Thyroid gland (tissue), 4 donors: Measurements from ENCODE around the gene RTF1. TPM values are rescaled to one million over a fixed set of nuclear protein-coding genes. Genes with fewer than 3 reads are reported as not detected.
"Not testable (repeated sequence)": the region's sequence is repeated elsewhere in the genome, so short reads cannot be mapped to it uniquely, and the experiment has no call there.

Experiments
- DNase-seq, 2 donors: peaks; one replicate each; pipeline ENCODE4 v3.0.0-alpha.2; 2019
- H3K27ac ChIP-seq, 3 donors: fragments of 200-600 bp; sonication (generic); 1 replicate in 2 of 3; 2 replicates in 1 of 3; pipeline ENCODE4 v1.5.1; 2016 to 2019; ENCODE audit warnings: mild to moderate bottlenecking in 1 of 3, moderate library complexity in 1 of 3
- H3K27me3 ChIP-seq: fragments of 200-600 bp; sonication (generic); one replicate; pipeline ENCODE4 v1.5.1; 2019
- H3K36me3 ChIP-seq, 2 donors: fragments of 200-600 bp; sonication (generic); one replicate each; pipeline ENCODE4 v1.5.1; 2016 to 2019
- H3K4me1 ChIP-seq, 2 donors: fragments of 200-600 bp; sonication (generic); one replicate each; pipeline ENCODE4 v1.5.1; 2017 to 2019
- H3K4me3 ChIP-seq, 3 donors: fragments of 200-600 bp; sonication (generic); replicated peaks in 1 of 3; 1 replicate in 2 of 3; 2 replicates in 1 of 3; pipeline ENCODE4 v1.5.1; 2016; ENCODE audit warnings: mild to moderate bottlenecking in 1 of 3
- H3K9me3 ChIP-seq: fragments of 200-600 bp; sonication (generic); one replicate; pipeline ENCODE4 v1.5.1; 2017
- CTCF ChIP-seq, 6 experiments: fragments of 200-600 bp in 3 of 6; fragments of 450-650 bp in 3 of 6; sonication (generic) in 3 of 6; IDR thresholded peaks; one replicate each; pipeline ENCODE4 v1.5.1; 2016 to 2019; ENCODE audit warnings: antibody characterized with exemption in 6 of 6, mild to moderate bottlenecking in 2 of 6, inconsistent platforms in 1 of 6, moderate library complexity in 1 of 6
- POLR2A ChIP-seq, 2 donors: fragments of 450-650 bp; IDR thresholded peaks; one replicate each; pipeline ENCODE4 v1.6.1; 2017; ENCODE audit warnings: antibody characterized with exemption in 2 of 2, mild to moderate bottlenecking in 2 of 2, moderate library complexity in 1 of 2
- WGBS, 2 donors: methylation state at CpG; one replicate each; pipeline ENCODE4 v1.1.5; 2017; 5-methylcytosine and 5-hydroxymethylcytosine counted together
- intact Hi-C: fragments of 100-400 bp; cut with DNase I; formaldehyde crosslinking; loops from one replicate; pipeline ENCODE4 v1.15.1; 2023
- total RNA-seq, 4 donors: library from RNA; depleted of rRNA; stranded (reverse); fragments of >200 nt; gene quantifications; one replicate each; pipeline ENCODE4 v1.2.3, GENCODE V29; 2016

The RTF1 gene
- total RNA-seq, 4 donors from 2014 or later: 26.6 to 37.4 (median 35.4) TPM

- intact Hi-C loops: no loop called here
- WGBS, 2 donors: 96 to 98% methylated on average over 7 of the region's 7 CpGs
- Histone ChIP-seq H3K4me1 (peaks cover 0 to 16% of the 10 kb centered on the region in 2 donors), H3K27ac (no peak overlapping the region), H3K27me3 (no peaks in the 10 kb centered on the region), H3K36me3 (no peaks in the 10 kb centered on the region), H3K4me3 (no peak overlapping the region), H3K9me3 (no peaks in the 10 kb centered on the region)
- no peak for DNase-seq
- TF ChIP-seq POLR2A (IDR thresholded peaks at IDR 0.05) (no peak), CTCF (IDR thresholded peaks at IDR 0.05) (no peak)
These were observed 7.2 kb downstream of the RTF1 start for GRCh38 chr15:41423979-41424659.

- Histone ChIP-seq H3K27ac (no peak overlapping the region), H3K4me3 (no peak overlapping the region), H3K36me3 (no peaks in the 10 kb centered on the region), H3K27me3 (no peaks in the 10 kb centered on the region), H3K4me1 (peaks cover 0 to 15% of the 10 kb centered on the region in 2 donors), H3K9me3 (no peaks in the 10 kb centered on the region)
- no peak for DNase-seq
- TF ChIP-seq POLR2A (IDR thresholded peaks at IDR 0.05) (no peak), CTCF (IDR thresholded peaks at IDR 0.05) (no peak)
- intact Hi-C loops: no loop called here
- WGBS, 2 donors: 95 to 97% methylated on average over 14 of the region's 14 CpGs
These were observed 7.9 kb downstream of the RTF1 start for GRCh38 chr15:41424809-41425208.

GRCh38 chr15:41425907-41426306 is 9.0 kb downstream of the RTF1 start:
- H3K27ac ChIP-seq, H3K27me3 ChIP-seq, DNase-seq, H3K9me3 ChIP-seq, H3K4me1 ChIP-seq, H3K4me3 ChIP-seq, intact Hi-C loops, H3K36me3 ChIP-seq: not testable (repeated sequence)
- 92 to 94% methylated on average over 5 of the region's 5 CpGs for WGBS, 2 donors

GRCh38 chr15:41429003-41429890 is 12.4 kb downstream of the RTF1 start:
- H3K4me1 ChIP-seq: peaks cover 11 to 14% of the 10 kb centered on the region in 2 donors
- H3K9me3 ChIP-seq: no peaks in the 10 kb centered on the region
- no peak overlapping the region for H3K4me3 ChIP-seq
- intact Hi-C loops: no loop called here
- TF ChIP-seq POLR2A (IDR thresholded peaks at IDR 0.05) (no peak), CTCF (IDR thresholded peaks at IDR 0.05) (no peak)
- WGBS, 2 donors: 91 to 94% methylated on average over 10 of the region's 10 CpGs
- H3K27me3 ChIP-seq: no peaks in the 10 kb centered on the region
- H3K27ac ChIP-seq: peak overlapping the region in 1 of 3 donors; percentile 41
- H3K36me3 ChIP-seq: no peaks in the 10 kb centered on the region
- DNase-seq: no peak

- intact Hi-C loops: no loop called here
- no peak overlapping the region for H3K27ac ChIP-seq
- H3K9me3 ChIP-seq: no peaks in the 10 kb centered on the region
- H3K4me1 ChIP-seq: peaks cover 8 to 10% of the 10 kb centered on the region in 2 donors
- no peak for DNase-seq
- peaks cover 12 to 16% of the 10 kb centered on the region in 2 donors for H3K36me3 ChIP-seq
- 90 to 92% methylated on average over 4 of the region's 4 CpGs for WGBS, 2 donors
- H3K4me3 ChIP-seq: no peak overlapping the region
- TF ChIP-seq CTCF (IDR thresholded peaks at IDR 0.05): no peak
- no peak for TF ChIP-seq POLR2A (IDR thresholded peaks at IDR 0.05)
- no peaks in the 10 kb centered on the region for H3K27me3 ChIP-seq
These were observed 18.3 kb downstream of the RTF1 start for GRCh38 chr15:41435037-41435786.
